CD14-positive monocyte (primary cell): ENCODE measurements around the gene GLRB. TPM values are rescaled to one million over a fixed set of nuclear protein-coding genes. Genes with fewer than 3 reads are reported as not detected.

Experiments used
- DNase-seq, 3 donors: peaks; one replicate each; pipeline ENCODE4 v3.0.0-alpha.2; 2011 to 2022
- H2AFZ ChIP-seq: 2 replicates; pipeline ENCODE4 v1.6.0; 2012; ENCODE audit warnings: mild to moderate bottlenecking, low read depth, low read length, inconsistent platforms; ENCODE audit not compliant: insufficient read depth, poor library complexity, severe bottlenecking
- H3K27ac ChIP-seq, 2 donors: 1 replicate in 1 of 2; 2 replicates in 1 of 2; pipeline ENCODE4 v1.5.1; 2012 to 2013; ENCODE audit warnings: low read length in 2 of 2, control low read depth in 1 of 2, inconsistent platforms in 1 of 2, low read depth in 1 of 2, mild to moderate bottlenecking in 1 of 2
- H3K27me3 ChIP-seq, 2 donors: one replicate each; pipeline versions ENCODE4 v1.6.0 to v1.6.1; 2011 to 2013; ENCODE audit warnings: low read length in 2 of 2; ENCODE audit not compliant: control insufficient read depth in 2 of 2, insufficient read depth in 2 of 2
- H3K36me3 ChIP-seq, 2 donors: replicated peaks in 1 of 2; 1 replicate in 1 of 2; 2 replicates in 1 of 2; pipeline versions ENCODE4 v1.5.1 to v1.6.1; 2012 to 2013; ENCODE audit warnings: low read length in 2 of 2, control low read depth in 1 of 2, inconsistent platforms in 1 of 2, mild to moderate bottlenecking in 1 of 2; ENCODE audit not compliant: insufficient read depth in 2 of 2, control insufficient read depth in 1 of 2
- H3K4me1 ChIP-seq, 2 donors: 1 replicate in 1 of 2; 2 replicates in 1 of 2; pipeline versions ENCODE4 v1.5.1 to v1.6.1; 2012 to 2013; ENCODE audit warnings: low read length in 2 of 2, control low read depth in 1 of 2, inconsistent platforms in 1 of 2, mild to moderate bottlenecking in 1 of 2, moderate library complexity in 1 of 2; ENCODE audit not compliant: insufficient read depth in 2 of 2, control insufficient read depth in 1 of 2
- H3K4me2 ChIP-seq: replicated peaks from 2 replicates; pipeline ENCODE3; 2012; ENCODE audit warnings: low read length, moderate library complexity, mild to moderate bottlenecking; ENCODE audit not compliant: poor library complexity, severe bottlenecking; ENCODE audit errors: extremely low read depth
- H3K4me3 ChIP-seq, 3 experiments: fragments of 200-600 bp in 1 of 3; sonication (generic) in 1 of 3; replicated peaks in 1 of 3; 1 replicate in 2 of 3; 2 replicates in 1 of 3; pipeline ENCODE4 v1.5.1; 2011 to 2013; ENCODE audit warnings: low read length in 3 of 3, mild to moderate bottlenecking in 3 of 3, control low read depth in 2 of 3, low read depth in 2 of 3, inconsistent platforms in 1 of 3, moderate library complexity in 1 of 3
- H3K79me2 ChIP-seq: 2 replicates; pipeline ENCODE4 v1.6.0; 2012; ENCODE audit warnings: mild to moderate bottlenecking, control low read depth, inconsistent platforms, low read length, moderate library complexity; ENCODE audit not compliant: insufficient read depth
- H3K9ac ChIP-seq: 2 replicates; pipeline ENCODE4 v1.6.0; 2017; ENCODE audit warnings: low read length, mild to moderate bottlenecking; ENCODE audit not compliant: insufficient read depth, poor library complexity, severe bottlenecking
- H3K9me3 ChIP-seq, 2 donors: replicated peaks in 1 of 2; 1 replicate in 1 of 2; 2 replicates in 1 of 2; pipeline versions ENCODE4 v1.5.1 to v1.6.1; 2012 to 2013; ENCODE audit warnings: low read length in 2 of 2, control low read depth in 1 of 2; ENCODE audit not compliant: control insufficient read depth in 1 of 2, insufficient read depth in 1 of 2
- H4K20me1 ChIP-seq: 2 replicates; pipeline ENCODE4 v1.6.0; 2012; ENCODE audit warnings: mild to moderate bottlenecking, low read length, control low read depth, moderate library complexity; ENCODE audit not compliant: insufficient read depth
- H3K27ac Mint-ChIP-seq, 7 donors: one replicate each; pipeline ENCODE4 v1.8.0; 2020; ENCODE audit warnings: mild to moderate bottlenecking in 7 of 7, mixed read lengths in 7 of 7, moderate library complexity in 6 of 7, inconsistent platforms in 2 of 7
- H3K27me3 Mint-ChIP-seq, 3 donors: one replicate each; pipeline ENCODE4 v1.8.0; 2021 to 2022; ENCODE audit warnings: low read depth in 3 of 3, mild to moderate bottlenecking in 3 of 3, mixed read lengths in 3 of 3, moderate library complexity in 3 of 3, inconsistent platforms in 1 of 3
- H3K36me3 Mint-ChIP-seq, 2 donors: one replicate each; pipeline ENCODE4 v1.8.0; 2020; ENCODE audit warnings: mixed read lengths in 2 of 2, inconsistent platforms in 1 of 2, mild to moderate bottlenecking in 1 of 2
- H3K4me1 Mint-ChIP-seq: one replicate; pipeline ENCODE4 v1.8.0; 2020; ENCODE audit warnings: mild to moderate bottlenecking, mixed read lengths
- H3K4me3 Mint-ChIP-seq, 2 donors: one replicate each; pipeline ENCODE4 v1.8.0; 2020; ENCODE audit warnings: mild to moderate bottlenecking in 2 of 2, mixed read lengths in 2 of 2, moderate library complexity in 1 of 2
- H3K9me3 Mint-ChIP-seq, 7 donors: one replicate each; pipeline ENCODE4 v1.8.0; 2020 to 2022; ENCODE audit warnings: mixed read lengths in 7 of 7, mild to moderate bottlenecking in 6 of 7, moderate library complexity in 6 of 7, inconsistent platforms in 2 of 7
- CTCF ChIP-seq: fragments of 200-600 bp; IDR thresholded peaks from one replicate; pipeline ENCODE4 v1.8.0; 2022; ENCODE audit warnings: antibody characterized with exemption, mild to moderate bottlenecking
- WGBS: methylation state at CpG from one replicate; pipeline ENCODE4 v1.1.5; 2013; ENCODE audit warnings: missing lambda C conversion rate; ENCODE audit not compliant: insufficient coverage; 5-methylcytosine and 5-hydroxymethylcytosine counted together
- intact Hi-C, 2 donors: fragments of 100-400 bp; cut with micrococcal nuclease; formaldehyde crosslinking; loops; one replicate each; pipeline versions ENCODE4 v1.15.0 to v1.15.1; 2023
- polyA plus RNA-seq, 3 donors: library from polyadenylated mRNA; depleted of rRNA in 1 of 3; unstranded in 2 of 3; stranded (reverse) in 1 of 3; fragments of 300-500 nt in 2 of 3; fragments of >200 nt in 1 of 3; fragmentation: Illumina TruSeq in 2 of 3; gene quantifications; 1 replicate in 2 of 3; 2 replicates in 1 of 3; pipeline ENCODE4 v1.2.3, GENCODE V29; 2012 to 2021

The GLRB gene
- polyA plus RNA-seq, 3 donors, result not detected

GRCh38 chr4:157219711-157220370 is 143.9 kb downstream of the GLRB start:
- no peak overlapping the region for H3K9ac ChIP-seq
- Mint-ChIP-seq H3K9me3 (peaks cover 0 to 16% (median 9%) of the 10 kb centered on the region in 7 donors), H3K27me3 (peaks cover 49 to 65% (median 50%) of the 10 kb centered on the region in 3 donors), H3K36me3 (peaks cover 0 to 7% of the 10 kb centered on the region in 2 donors), H3K4me1 (peaks cover 8% of the 10 kb centered on the region), H3K27ac (no peak overlapping the region), H3K4me3 (peak overlapping the region in 1 of 2 donors; percentile 77)
- H3K27ac ChIP-seq, result no peak overlapping the region
- no peak overlapping the region for H3K4me3 ChIP-seq
- DNase-seq, result no peak
- TF ChIP-seq CTCF, result no peak
- intact Hi-C loops, result loop anchor here in 1 of 2 donors (5.0 kb wide), 1 partner anchor 752 kb away; no protein-coding TSS in a partner anchor
- H4K20me1 ChIP-seq, result no peaks in the 10 kb centered on the region
- no peak overlapping the region for H2AFZ ChIP-seq
- 20% methylated on average over 15 of the region's 16 CpGs for WGBS
- H3K9me3 ChIP-seq, result peaks cover 3 to 31% of the 10 kb centered on the region in 2 donors
- no peaks in the 10 kb centered on the region for H3K36me3 ChIP-seq
- no peaks in the 10 kb centered on the region for H3K79me2 ChIP-seq
- H3K4me2 ChIP-seq, result peak overlapping the region; percentile 45
- H3K4me1 ChIP-seq, result no peaks in the 10 kb centered on the region
- peaks cover 42 to 55% of the 10 kb centered on the region in 2 donors for H3K27me3 ChIP-seq

GRCh38 chr4:157220371-157220881 is 144.5 kb downstream of the GLRB start, which contains the start of gene GRIA2:
GRIA2 (plus strand) TSS chr4:157220728; CDS start chr4:157221043, 315 bp downstream.
- no peaks in the 10 kb centered on the region for H3K36me3 ChIP-seq
- peaks cover 3 to 31% of the 10 kb centered on the region in 2 donors for H3K9me3 ChIP-seq
- H4K20me1 ChIP-seq, result no peaks in the 10 kb centered on the region
- H3K4me2 ChIP-seq, result peak within 1 kb of the TSS; percentile 45
- H3K9ac ChIP-seq, result no peak within 1 kb of the TSS
- Mint-ChIP-seq H3K36me3 (peaks cover 0 to 7% of the 10 kb centered on the region in 2 donors), H3K4me3 (peak within 1 kb of the TSS in 1 of 2 donors; percentile 87), H3K9me3 (peaks cover 0 to 16% (median 9%) of the 10 kb centered on the region in 7 donors), H3K4me1 (peaks cover 8% of the 10 kb centered on the region), H3K27me3 (peaks cover 49 to 68% (median 53%) of the 10 kb centered on the region in 3 donors), H3K27ac (no peak within 1 kb of the TSS)
- 2% methylated on average over 56 of the region's 57 CpGs for WGBS
- intact Hi-C loops, result no loop called here
- DNase-seq, result peak in 1 of 3 donors; percentile 7
- peaks cover 42 to 60% of the 10 kb centered on the region in 2 donors for H3K27me3 ChIP-seq
- no peak within 1 kb of the TSS for H3K4me3 ChIP-seq
- no peaks in the 10 kb centered on the region for H3K4me1 ChIP-seq
- H2AFZ ChIP-seq, result no peak within 1 kb of the TSS
- no peaks in the 10 kb centered on the region for H3K79me2 ChIP-seq
- TF ChIP-seq CTCF, result no peak
- H3K27ac ChIP-seq, result no peak within 1 kb of the TSS
